ENCODE results near the gene ATP1B1.
A peak's percentile ranks its signal among the peaks of the same experiment; 100 is the strongest.

The ATP1B1 gene

GRCh38 chr1:169105434-169106094 is 926 bp upstream of the ATP1B1 start:
- Histone ChIP-seq H3K79me2 (ENCODE audit: control insufficient read depth, low read length) (no peaks in the 10 kb centered on the region), H3K9me2 (replicated peaks; ENCODE audit: control insufficient read depth, low read length) (no peaks in the 10 kb centered on the region), H3K27ac (ENCODE audit: low read depth, low read length) (no peak overlapping the region), H3K4me3 (ENCODE audit: low read length) (peak overlapping the region; percentile 77), H3K4me1 (ENCODE audit: control insufficient read depth, low read length) (peaks cover 18% of the 10 kb centered on the region), H3K4me2 (ENCODE audit: low read length) (peak overlapping the region; percentile 82), H3F3A (ENCODE audit: control insufficient read depth, insufficient read depth) (no peaks in the 10 kb centered on the region), H3K9me3 (ENCODE audit: control insufficient read depth, insufficient read depth, low read length) (no peaks in the 10 kb centered on the region), H3K27me3 (ENCODE audit: control insufficient read depth, low read length) (peaks cover 76% of the 10 kb centered on the region), H3K36me3 (ENCODE audit: control insufficient read depth, low read length) (no peaks in the 10 kb centered on the region), H4K20me1 (ENCODE audit: control insufficient read depth, insufficient read depth, low read depth, low read length) (no peaks in the 10 kb centered on the region)
- TF ChIP-seq EZH2phosphoT487 (IDR thresholded peaks at IDR 0.05; ENCODE audit: borderline replicate concordance, low read length), result no peak
- TF ChIP-seq, protein P1, sequence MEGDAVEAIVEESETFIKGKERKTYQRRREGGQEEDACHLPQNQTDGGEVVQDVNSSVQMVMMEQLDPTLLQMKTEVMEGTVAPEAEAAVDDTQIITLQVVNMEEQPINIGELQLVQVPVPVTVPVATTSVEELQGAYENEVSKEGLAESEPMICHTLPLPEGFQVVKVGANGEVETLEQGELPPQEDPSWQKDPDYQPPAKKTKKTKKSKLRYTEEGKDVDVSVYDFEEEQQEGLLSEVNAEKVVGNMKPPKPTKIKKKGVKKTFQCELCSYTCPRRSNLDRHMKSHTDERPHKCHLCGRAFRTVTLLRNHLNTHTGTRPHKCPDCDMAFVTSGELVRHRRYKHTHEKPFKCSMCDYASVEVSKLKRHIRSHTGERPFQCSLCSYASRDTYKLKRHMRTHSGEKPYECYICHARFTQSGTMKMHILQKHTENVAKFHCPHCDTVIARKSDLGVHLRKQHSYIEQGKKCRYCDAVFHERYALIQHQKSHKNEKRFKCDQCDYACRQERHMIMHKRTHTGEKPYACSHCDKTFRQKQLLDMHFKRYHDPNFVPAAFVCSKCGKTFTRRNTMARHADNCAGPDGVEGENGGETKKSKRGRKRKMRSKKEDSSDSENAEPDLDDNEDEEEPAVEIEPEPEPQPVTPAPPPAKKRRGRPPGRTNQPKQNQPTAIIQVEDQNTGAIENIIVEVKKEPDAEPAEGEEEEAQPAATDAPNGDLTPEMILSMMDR (IDR thresholded peaks at IDR 0.05; ENCODE audit: low read depth, low read length, poor library complexity, severe bottlenecking), result no peak

DNA sequence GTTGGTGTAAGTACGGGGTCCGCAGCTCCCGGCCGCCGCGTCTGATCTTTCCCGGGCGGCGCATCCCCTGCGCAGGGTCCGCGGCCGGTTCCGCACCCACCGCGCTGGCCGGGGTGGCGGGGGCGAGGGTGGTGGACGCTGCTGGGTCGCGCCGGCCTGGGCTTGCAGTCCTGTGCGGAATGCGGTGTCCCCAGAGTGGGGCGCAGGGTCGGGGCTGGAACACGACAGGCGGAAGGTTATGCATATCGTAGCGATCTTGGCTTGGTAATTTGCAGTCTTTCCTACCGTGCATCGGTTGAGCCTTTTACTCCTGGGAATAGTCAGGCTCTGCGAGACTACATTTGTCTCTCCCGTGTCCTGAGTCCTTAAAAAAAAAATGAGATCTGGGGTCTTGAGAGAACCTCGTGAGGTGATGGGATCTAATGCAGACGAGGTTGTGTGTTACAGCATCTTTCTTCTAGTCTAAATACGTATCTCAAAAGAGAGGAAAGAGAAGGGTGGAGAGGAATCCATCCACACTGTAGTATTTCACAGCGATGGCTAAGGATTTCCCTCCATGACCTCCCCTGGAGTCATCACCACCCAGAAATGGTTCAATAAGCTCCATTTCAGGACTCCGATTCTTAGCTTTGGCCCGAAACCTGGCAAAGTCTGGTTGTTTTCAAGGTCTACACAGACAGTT is 572 bp downstream of the ATP1B1 start:
- TF ChIP-seq, protein P1 (IDR thresholded peaks at IDR 0.05; ENCODE audit: low read depth, low read length, poor library complexity, severe bottlenecking), result no peak
- no peak; the same call in none of the 2 replicates for TF ChIP-seq EZH2phosphoT487 (IDR thresholded peaks at IDR 0.05; ENCODE audit: borderline replicate concordance, low read length)
- Histone ChIP-seq H3K79me2 (ENCODE audit: control insufficient read depth, low read length) (no peaks in the 10 kb centered on the region), H3F3A (ENCODE audit: control insufficient read depth, insufficient read depth) (no peaks in the 10 kb centered on the region), H3K36me3 (ENCODE audit: control insufficient read depth, low read length) (no peaks in the 10 kb centered on the region), H3K4me1 (ENCODE audit: control insufficient read depth, low read length) (peaks cover 18% of the 10 kb centered on the region), H3K4me3 (ENCODE audit: low read length) (peak overlapping the region; percentile 77), H3K27me3 (ENCODE audit: control insufficient read depth, low read length) (peaks cover 69% of the 10 kb centered on the region), H3K4me2 (ENCODE audit: low read length) (peak overlapping the region; percentile 82), H3K27ac (ENCODE audit: low read depth, low read length) (no peak overlapping the region), H4K20me1 (ENCODE audit: control insufficient read depth, insufficient read depth, low read depth, low read length) (no peaks in the 10 kb centered on the region), H3K9me2 (replicated peaks; ENCODE audit: control insufficient read depth, low read length) (no peaks in the 10 kb centered on the region), H3K9me3 (ENCODE audit: control insufficient read depth, insufficient read depth, low read length) (no peaks in the 10 kb centered on the region)

DNA sequence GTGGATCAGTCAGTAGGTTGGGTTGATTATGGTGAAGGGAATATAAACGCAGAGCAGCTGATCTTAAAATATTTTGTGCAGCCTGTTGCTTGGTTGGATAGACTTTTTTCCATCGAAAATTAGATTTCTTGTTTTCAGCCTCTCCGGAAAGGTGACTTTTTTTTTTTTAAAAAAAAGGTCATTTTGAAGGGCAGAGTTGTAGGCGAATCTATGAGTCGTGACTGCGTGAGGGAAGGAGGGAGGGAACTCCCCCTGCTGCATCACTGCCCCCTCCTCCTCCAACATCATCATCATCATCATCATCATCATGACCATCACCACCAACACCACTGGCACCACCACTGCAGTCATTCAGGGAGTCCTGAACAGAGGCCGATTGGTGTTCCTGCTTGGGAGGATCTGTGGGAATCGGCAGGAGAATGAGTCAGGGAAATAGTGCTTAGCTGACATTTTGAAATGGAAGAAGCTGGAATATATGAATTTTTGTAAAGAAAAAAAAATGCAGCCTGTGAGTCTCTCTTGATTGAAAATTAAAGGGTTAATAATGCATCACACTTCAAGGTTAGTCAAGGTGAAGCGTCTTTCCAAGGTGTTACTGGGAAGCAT is 1.2 kb downstream of the ATP1B1 start:
- Histone ChIP-seq H3K4me1 (ENCODE audit: control insufficient read depth, low read length) (peaks cover 18% of the 10 kb centered on the region), H3F3A (ENCODE audit: control insufficient read depth, insufficient read depth) (no peaks in the 10 kb centered on the region), H3K4me3 (ENCODE audit: low read length) (peak overlapping the region; percentile 77), H3K36me3 (ENCODE audit: control insufficient read depth, low read length) (no peaks in the 10 kb centered on the region), H4K20me1 (ENCODE audit: control insufficient read depth, insufficient read depth, low read depth, low read length) (no peaks in the 10 kb centered on the region), H3K4me2 (ENCODE audit: low read length) (peak overlapping the region; percentile 82), H3K27me3 (ENCODE audit: control insufficient read depth, low read length) (peaks cover 69% of the 10 kb centered on the region), H3K79me2 (ENCODE audit: control insufficient read depth, low read length) (no peaks in the 10 kb centered on the region), H3K9me2 (replicated peaks; ENCODE audit: control insufficient read depth, low read length) (no peaks in the 10 kb centered on the region), H3K27ac (ENCODE audit: low read depth, low read length) (no peak overlapping the region), H3K9me3 (ENCODE audit: control insufficient read depth, insufficient read depth, low read length) (no peaks in the 10 kb centered on the region)
- no peak for TF ChIP-seq EZH2phosphoT487 (IDR thresholded peaks at IDR 0.05; ENCODE audit: borderline replicate concordance, low read length)
- TF ChIP-seq, protein P1 (IDR thresholded peaks at IDR 0.05; ENCODE audit: low read depth, low read length, poor library complexity, severe bottlenecking), result no peak

All from DOHH2 (cell line).